Breast epithelium (tissue), 3 donors: Measurements from ENCODE around the gene ULBP2.

ENCODE experiments used
- POLR2A ChIP-seq: fragments of 450-650 bp; IDR thresholded peaks from one replicate; pipeline ENCODE4 v1.6.1; 2016; ENCODE audit warnings: antibody characterized with exemption, mild to moderate bottlenecking, moderate library complexity
- TF ChIP-seq, protein P1 (sequence below), 3 donors: fragments of 450-650 bp; IDR thresholded peaks; one replicate each; pipeline ENCODE4 v1.5.1; 2016 to 2017; ENCODE audit warnings: antibody characterized with exemption in 3 of 3, mild to moderate bottlenecking in 3 of 3, moderate library complexity in 3 of 3

DNA sequence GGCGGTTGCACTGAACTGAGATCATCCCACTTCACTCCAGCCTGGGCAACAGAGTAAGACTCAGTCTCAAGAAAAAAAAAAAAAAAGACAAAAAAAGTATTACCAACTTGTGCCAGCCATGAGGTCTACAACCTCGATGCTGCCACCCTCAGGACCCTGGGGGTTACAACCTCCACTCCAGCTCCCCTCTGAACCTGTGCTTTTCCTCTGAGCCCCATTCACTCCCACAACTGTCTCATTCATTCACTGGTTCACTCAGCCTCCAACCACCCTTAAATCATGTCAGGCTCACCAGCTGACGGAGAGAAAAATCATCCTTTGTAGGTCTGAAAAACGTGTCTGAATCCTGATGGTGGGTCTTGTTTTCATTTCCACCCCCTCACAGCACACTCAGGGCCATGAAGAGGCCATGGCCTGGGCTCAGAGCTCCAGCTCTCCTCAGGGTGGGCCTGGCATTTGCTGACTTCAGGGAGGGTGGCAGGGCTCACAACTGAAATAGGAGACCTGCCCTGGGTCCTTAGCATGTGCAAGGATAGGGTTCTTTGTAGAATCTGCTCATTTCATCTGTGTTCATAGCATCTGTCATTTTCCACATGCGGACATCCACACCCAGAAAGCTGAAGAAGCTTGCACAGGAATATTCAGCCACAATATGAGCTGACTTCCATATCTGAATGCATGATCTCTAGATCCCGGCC, 20.1 kb downstream of the ULBP2 start:
- TF ChIP-seq, protein P1, sequence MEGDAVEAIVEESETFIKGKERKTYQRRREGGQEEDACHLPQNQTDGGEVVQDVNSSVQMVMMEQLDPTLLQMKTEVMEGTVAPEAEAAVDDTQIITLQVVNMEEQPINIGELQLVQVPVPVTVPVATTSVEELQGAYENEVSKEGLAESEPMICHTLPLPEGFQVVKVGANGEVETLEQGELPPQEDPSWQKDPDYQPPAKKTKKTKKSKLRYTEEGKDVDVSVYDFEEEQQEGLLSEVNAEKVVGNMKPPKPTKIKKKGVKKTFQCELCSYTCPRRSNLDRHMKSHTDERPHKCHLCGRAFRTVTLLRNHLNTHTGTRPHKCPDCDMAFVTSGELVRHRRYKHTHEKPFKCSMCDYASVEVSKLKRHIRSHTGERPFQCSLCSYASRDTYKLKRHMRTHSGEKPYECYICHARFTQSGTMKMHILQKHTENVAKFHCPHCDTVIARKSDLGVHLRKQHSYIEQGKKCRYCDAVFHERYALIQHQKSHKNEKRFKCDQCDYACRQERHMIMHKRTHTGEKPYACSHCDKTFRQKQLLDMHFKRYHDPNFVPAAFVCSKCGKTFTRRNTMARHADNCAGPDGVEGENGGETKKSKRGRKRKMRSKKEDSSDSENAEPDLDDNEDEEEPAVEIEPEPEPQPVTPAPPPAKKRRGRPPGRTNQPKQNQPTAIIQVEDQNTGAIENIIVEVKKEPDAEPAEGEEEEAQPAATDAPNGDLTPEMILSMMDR (IDR thresholded peaks at IDR 0.05) = no peak
- TF ChIP-seq POLR2A = no peak
